Right lung (tissue), 10 donors: Measurements from ENCODE around the gene PITRM1. TPM values are rescaled to one million over a fixed set of nuclear protein-coding genes. Genes with fewer than 3 reads are reported as not detected.
"Not testable (repeated sequence)": the region's sequence is repeated elsewhere in the genome, so short reads cannot be mapped to it uniquely, and the experiment has no call there.

ENCODE experiments used
- DNase-seq, 2 donors: peaks; one replicate each; pipeline ENCODE4 v3.0.0-alpha.2; 2013
- long read RNA-seq, 8 donors: transcript quantifications; one replicate each; lab custom pipeline, GENCODE V29; 2026
- polyA plus RNA-seq, 5 donors: library from polyadenylated mRNA; unstranded; fragments of 120-200 nt; gene quantifications; one replicate each; pipeline versions ENCODE4 v1.2.1 to v1.2.3, GENCODE V29; 2013; ENCODE audit warnings: inconsistent platforms in 1 of 5, low replicate concordance in 1 of 5; ENCODE audit not compliant: insufficient read length in 5 of 5, insufficient read depth in 1 of 5

PITRM1 gene
- 10 to 100 TPM; 66.0 to 83.2 (median 72.0) TPM for polyA plus RNA-seq
- long read RNA-seq, donor 1, partial matches to known transcripts = 0 of 2 reads
- long read RNA-seq, donor 1, other reads (novel, unspliced or antisense) = 0 of 2 reads
- long read RNA-seq, donor 2, partial matches to known transcripts = 0 of 4 reads
- long read RNA-seq, donor 2, other reads (novel, unspliced or antisense) = 0 of 4 reads
- long read RNA-seq, donor 3, partial matches to known transcripts = 0 of 4 reads
- long read RNA-seq, donor 3, other reads (novel, unspliced or antisense) = 0 of 4 reads
- long read RNA-seq, donor 4, partial matches to known transcripts = 0 of 3 reads
- long read RNA-seq, donor 4, other reads (novel, unspliced or antisense) = 0 of 3 reads
- long read RNA-seq, donor 5, partial matches to known transcripts = 0 of 6 reads
- long read RNA-seq, donor 5, other reads (novel, unspliced or antisense) = 0 of 6 reads
- long read RNA-seq, donor 6, partial matches to known transcripts = 9 of 15 reads
- long read RNA-seq, donor 6, other reads (novel, unspliced or antisense) = 0 of 15 reads
- long read RNA-seq, donor 7, partial matches to known transcripts = 0 of 2 reads
- long read RNA-seq, donor 7, other reads (novel, unspliced or antisense) = 0 of 2 reads
- long read RNA-seq, donor 8 = 0 reads

- peak; percentile 98 to 99 for DNase-seq
These were observed at the start of gene PITRM1 for GRCh38 chr10:3172446-3173170. PITRM1 (minus strand) TSS chr10:3172782; CDS start chr10:3172772, 10 bp downstream.

- DNase-seq = no peak
These were observed 49.5 kb upstream of the PITRM1 start for GRCh38 chr10:3222068-3222467.

- DNase-seq = not testable (repeated sequence)
These were observed 49.0 kb upstream of the PITRM1 start for GRCh38 chr10:3221601-3222000.

GRCh38 chr10:3220853-3221252, 48.3 kb upstream of the PITRM1 start:
- no peak for DNase-seq

GRCh38 chr10:3219021-3219628, 46.5 kb upstream of the PITRM1 start:
- DNase-seq = not testable (repeated sequence)

GRCh38 chr10:3217853-3218252, 45.3 kb upstream of the PITRM1 start:
- no peak for DNase-seq

GRCh38 chr10:3217301-3217700, 44.7 kb upstream of the PITRM1 start:
- DNase-seq = no peak

GRCh38 chr10:3215153-3215775, 42.7 kb upstream of the PITRM1 start:
- no peak for DNase-seq

- no peak for DNase-seq
These were observed 41.4 kb upstream of the PITRM1 start for GRCh38 chr10:3213758-3214515.

- DNase-seq = peak in 1 of 2 donors; percentile 27
These were observed 40.6 kb upstream of the PITRM1 start for GRCh38 chr10:3213208-3213607.

- DNase-seq = no peak
These were observed 37.8 kb upstream of the PITRM1 start for GRCh38 chr10:3210251-3210877.

GRCh38 chr10:3208481-3209406, 36.2 kb upstream of the PITRM1 start:
- no peak for DNase-seq

GRCh38 chr10:3207351-3207750, 34.8 kb upstream of the PITRM1 start:
- DNase-seq = no peak

- DNase-seq = no peak
These were observed 34.1 kb upstream of the PITRM1 start for GRCh38 chr10:3206511-3207157.

- DNase-seq = no peak
These were observed 31.4 kb upstream of the PITRM1 start for GRCh38 chr10:3203972-3204371.

- no peak for DNase-seq
These were observed 30.6 kb upstream of the PITRM1 start for GRCh38 chr10:3203016-3203811.

GRCh38 chr10:3201796-3202195, 29.2 kb upstream of the PITRM1 start:
- no peak for DNase-seq

- no peak for DNase-seq
These were observed 26.9 kb upstream of the PITRM1 start for GRCh38 chr10:3199488-3199887.
